GM21723 (cell line): Measurements from ENCODE around the gene HAPLN3.

ENCODE experiments used
- ATAC-seq: cut with Tn5 transposase; IDR thresholded peaks from one replicate; pipeline ENCODE4 v1.9.1; 2021; ENCODE audit warnings: mild to moderate bottlenecking, moderate library complexity; ENCODE audit not compliant: unreplicated experiment

Gene HAPLN3

GRCh38 chr15:88912500-88912921 is 17.2 kb upstream of the HAPLN3 start:
- ATAC-seq, result no peak

GRCh38 chr15:88911766-88912118 is 16.4 kb upstream of the HAPLN3 start:
- no peak for ATAC-seq

GRCh38 chr15:88909956-88910831 is 14.8 kb upstream of the HAPLN3 start:
- ATAC-seq, result no peak

GRCh38 chr15:88908697-88909621 is 13.6 kb upstream of the HAPLN3 start:
- ATAC-seq, result no peak

GRCh38 chr15:88908123-88908522 is 12.8 kb upstream of the HAPLN3 start:
- no peak for ATAC-seq

GRCh38 chr15:88907111-88907510 is 11.8 kb upstream of the HAPLN3 start:
- ATAC-seq, result no peak

- ATAC-seq, result no peak
These were observed 11.2 kb upstream of the HAPLN3 start for GRCh38 chr15:88906551-88906950.

- no peak for ATAC-seq
These were observed 10.8 kb upstream of the HAPLN3 start for GRCh38 chr15:88906130-88906529.

- ATAC-seq, result no peak
These were observed 10.2 kb upstream of the HAPLN3 start for GRCh38 chr15:88905576-88905975.

- ATAC-seq, result peak; percentile 85
These were observed 9.4 kb upstream of the HAPLN3 start for GRCh38 chr15:88904624-88905327.

GRCh38 chr15:88904257-88904623 is 8.9 kb upstream of the HAPLN3 start:
- no peak for ATAC-seq

- no peak for ATAC-seq
These were observed 7.5 kb upstream of the HAPLN3 start for GRCh38 chr15:88902846-88903245.

- ATAC-seq, result no peak
These were observed 7.0 kb upstream of the HAPLN3 start for GRCh38 chr15:88902221-88902835.

GRCh38 chr15:88901508-88902220 is 6.3 kb upstream of the HAPLN3 start:
- ATAC-seq, result no peak

- no peak for ATAC-seq
These were observed 5.7 kb upstream of the HAPLN3 start for GRCh38 chr15:88900982-88901418.

- ATAC-seq, result no peak
These were observed 5.1 kb upstream of the HAPLN3 start for GRCh38 chr15:88900309-88900981.

- ATAC-seq, result no peak
These were observed 3.9 kb upstream of the HAPLN3 start for GRCh38 chr15:88899251-88899650.

- ATAC-seq, result no peak
These were observed 3.4 kb upstream of the HAPLN3 start for GRCh38 chr15:88898736-88899135.

- no peak for ATAC-seq
These were observed 2.3 kb upstream of the HAPLN3 start for GRCh38 chr15:88897456-88898194.
